Liver (tissue), 9 donors: ENCODE results near the gene VWF. TPM values are rescaled to one million over a fixed set of nuclear protein-coding genes. Genes with fewer than 3 reads are reported as not detected.

ENCODE experiments used
- DNase-seq: peaks from one replicate; pipeline ENCODE4 v3.0.0-alpha.2; 2017; ENCODE audit warnings: low spot score
- H3K27ac ChIP-seq, 2 donors: one replicate each; pipeline ENCODE4 v1.7.0; 2013; ENCODE audit warnings: inconsistent platforms in 2 of 2, low read length in 2 of 2, control low read depth in 1 of 2, low read depth in 1 of 2, mild to moderate bottlenecking in 1 of 2
- H3K27me3 ChIP-seq, 4 donors: one replicate each; pipeline versions ENCODE4 v1.6.1 to v1.7.0; 2013; ENCODE audit warnings: low read length in 3 of 4, inconsistent platforms in 1 of 4, mild to moderate bottlenecking in 1 of 4, moderate library complexity in 1 of 4; ENCODE audit not compliant: control insufficient read depth in 4 of 4, insufficient read depth in 4 of 4
- H3K36me3 ChIP-seq, 4 donors: one replicate each; pipeline versions ENCODE4 v1.6.1 to v1.7.0; 2013; ENCODE audit warnings: low read length in 3 of 4, mild to moderate bottlenecking in 3 of 4, low read depth in 1 of 4, moderate library complexity in 1 of 4; ENCODE audit not compliant: control insufficient read depth in 4 of 4, insufficient read depth in 3 of 4
- H3K4me1 ChIP-seq, 4 donors: one replicate each; pipeline versions ENCODE4 v1.6.1 to v1.7.0; 2013; ENCODE audit warnings: low read length in 3 of 4, mild to moderate bottlenecking in 3 of 4, moderate library complexity in 1 of 4; ENCODE audit not compliant: control insufficient read depth in 4 of 4, insufficient read depth in 4 of 4
- H3K4me3 ChIP-seq, 3 donors: one replicate each; pipeline versions ENCODE4 v1.6.1 to v1.7.0; 2013; ENCODE audit warnings: low read length in 3 of 3, control low read depth in 1 of 3, low read depth in 1 of 3, mild to moderate bottlenecking in 1 of 3
- H3K9ac ChIP-seq, 2 donors: one replicate each; pipeline ENCODE4 v1.7.0; 2013; ENCODE audit warnings: low read length in 2 of 2, mild to moderate bottlenecking in 2 of 2, moderate library complexity in 2 of 2, control low read depth in 1 of 2, low read depth in 1 of 2
- H3K9me3 ChIP-seq, 4 donors: one replicate each; pipeline versions ENCODE4 v1.6.1 to v1.7.0; 2013; ENCODE audit warnings: low read length in 3 of 4; ENCODE audit not compliant: control insufficient read depth in 4 of 4
- EGR1 ChIP-seq, 2 donors: IDR thresholded peaks; 2 replicates each; pipeline ENCODE4 v1.6.1; 2016 to 2018; ENCODE audit warnings: antibody characterized with exemption in 2 of 2, low read depth in 2 of 2
- FOXA1 ChIP-seq: IDR thresholded peaks from 2 replicates; pipeline ENCODE4 v1.6.1; 2016; ENCODE audit warnings: antibody characterized with exemption
- GABPA ChIP-seq, 2 donors: IDR thresholded peaks in 1 of 2; conservative IDR thresholded peaks in 1 of 2; 2 replicates each; pipeline ENCODE4 v1.6.1; 2016; ENCODE audit warnings: antibody characterized with exemption in 2 of 2, mild to moderate bottlenecking in 1 of 2, moderate library complexity in 1 of 2
- HNF4A ChIP-seq, 2 donors: conservative IDR thresholded peaks; 2 replicates each; pipeline ENCODE4 v1.6.1; 2016; ENCODE audit warnings: antibody characterized with exemption in 2 of 2, mild to moderate bottlenecking in 2 of 2
- HNF4G ChIP-seq: IDR thresholded peaks from 2 replicates; pipeline ENCODE4 v1.6.1; 2016; ENCODE audit warnings: antibody characterized with exemption
- JUND ChIP-seq, 2 donors: IDR thresholded peaks; 2 replicates each; pipeline ENCODE4 v1.6.1; 2016; ENCODE audit warnings: antibody characterized with exemption in 2 of 2
- NR2F2 ChIP-seq: IDR thresholded peaks from 2 replicates; pipeline ENCODE4 v1.6.1; 2016; ENCODE audit warnings: antibody characterized with exemption
- RAD21 ChIP-seq, 2 donors: IDR thresholded peaks; 2 replicates each; pipeline ENCODE4 v1.6.1; 2016; ENCODE audit warnings: antibody characterized with exemption in 2 of 2, mild to moderate bottlenecking in 2 of 2
- RXRA ChIP-seq, 2 donors: IDR thresholded peaks; 2 replicates each; pipeline ENCODE4 v1.6.1; 2017 to 2018; ENCODE audit warnings: antibody characterized with exemption in 2 of 2, mild to moderate bottlenecking in 1 of 2
- SP1 ChIP-seq: IDR thresholded peaks from 2 replicates; pipeline ENCODE4 v1.6.1; 2018; ENCODE audit warnings: antibody characterized with exemption, mild to moderate bottlenecking
- TAF1 ChIP-seq: conservative IDR thresholded peaks from 2 replicates; pipeline ENCODE4 v1.6.1; 2016; ENCODE audit warnings: antibody characterized with exemption, mild to moderate bottlenecking
- YY1 ChIP-seq: IDR thresholded peaks from 2 replicates; pipeline ENCODE4 v1.6.1; 2016; ENCODE audit warnings: antibody characterized with exemption, mild to moderate bottlenecking
- WGBS: extraction: QIAGEN DNeasy Blood & Tissue Kit; methylation state at CpG from one replicate; pipeline ENCODE4 v1.1.7; 2013; 5-methylcytosine and 5-hydroxymethylcytosine counted together
- polyA plus RNA-seq, 2 donors: library from polyadenylated mRNA; stranded (reverse) in 1 of 2; unstranded in 1 of 2; fragments of 200-250 nt in 1 of 2; fragments of >200 nt in 1 of 2; fragmentation: Nextera tagmentation in 1 of 2; extraction: Ambion mirVana in 1 of 2; gene quantifications; one replicate each; pipeline versions ENCODE4 v1.2.1 to v1.2.3, GENCODE V29; 2013 to 2015
- total RNA-seq, 2 donors: library from RNA; depleted of rRNA; stranded (reverse); fragments of >200 nt; gene quantifications; one replicate each; pipeline ENCODE4 v1.2.3, GENCODE V29; 2014
- TF ChIP-seq, protein P1 (sequence below): IDR thresholded peaks from 2 replicates; pipeline ENCODE4 v1.6.1; 2016; ENCODE audit warnings: antibody characterized with exemption
- TF ChIP-seq, protein P2 (sequence below): IDR thresholded peaks from 2 replicates; pipeline ENCODE4 v1.6.1; 2016; ENCODE audit warnings: antibody characterized with exemption
- TF ChIP-seq, protein P3 (sequence below): IDR thresholded peaks from 2 replicates; pipeline ENCODE4 v1.6.1; 2016; ENCODE audit warnings: antibody characterized with exemption, mild to moderate bottlenecking
- donor health status: healthy.
- donor health status: healthy.
- donor health status: healthy.
- donor health status: healthy.
- donor health status: healthy.

VWF gene
- total RNA-seq (10 to 100 TPM in 1 of 2 donors, 1 to 10 TPM in 1; 2.1 to 10.8 TPM), polyA plus RNA-seq (1 to 10 TPM; 3.3 to 4.6 TPM)

DNA sequence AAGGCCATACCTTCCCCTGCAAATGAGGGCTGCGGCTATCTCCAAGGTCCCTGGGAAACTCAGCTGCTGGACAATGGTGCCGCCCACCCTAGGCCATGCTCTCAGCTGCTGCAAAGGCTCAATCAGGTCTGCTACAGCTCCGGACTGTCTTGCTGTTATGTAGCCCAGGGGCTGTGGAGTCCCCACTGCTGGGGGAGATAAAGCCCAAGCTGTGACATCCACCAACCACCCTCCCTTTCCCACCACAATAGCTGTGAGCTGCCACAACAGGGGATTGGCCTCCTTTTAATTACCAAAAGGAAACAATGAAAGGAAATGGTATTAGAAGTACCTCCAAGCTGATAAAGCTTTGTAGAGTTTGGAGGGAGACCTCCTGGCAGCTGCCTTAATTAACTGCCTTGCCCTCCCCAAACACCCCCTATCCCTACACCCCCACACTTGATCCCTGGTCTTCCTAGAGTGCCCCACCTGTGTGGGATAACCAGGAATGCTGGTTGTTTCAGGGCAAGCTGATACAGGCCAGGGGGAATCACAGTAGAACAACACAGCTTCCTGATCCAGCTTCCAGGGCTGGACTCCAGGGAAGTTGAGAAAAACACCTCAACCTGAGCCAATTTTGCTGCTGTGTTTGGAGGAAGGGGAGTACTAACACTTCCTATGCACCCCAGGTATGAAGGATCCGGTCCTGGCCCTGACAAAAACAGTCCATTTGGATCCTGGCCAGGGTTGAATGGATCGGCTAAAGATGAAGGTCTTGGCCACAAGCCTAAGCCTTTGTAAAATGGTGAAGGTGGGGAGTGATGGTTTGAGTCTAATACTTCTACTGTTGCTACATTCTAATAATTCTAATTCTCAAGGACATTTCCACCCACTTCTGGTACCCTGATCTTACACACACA, at the start of gene VWF:
VWF (minus strand) TSS at position 260 of the 899 bp plus-strand sequence. CDS start 1,474 bp downstream, outside the sequence.
- H3K27ac ChIP-seq: no peak within 1 kb of the TSS
- TF ChIP-seq, protein P1, sequence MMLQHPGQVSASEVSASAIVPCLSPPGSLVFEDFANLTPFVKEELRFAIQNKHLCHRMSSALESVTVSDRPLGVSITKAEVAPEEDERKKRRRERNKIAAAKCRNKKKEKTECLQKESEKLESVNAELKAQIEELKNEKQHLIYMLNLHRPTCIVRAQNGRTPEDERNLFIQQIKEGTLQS: no peak
- no peak for TF ChIP-seq SP1
- no peak for TF ChIP-seq RAD21 (IDR thresholded peaks at IDR 0.05)
- TF ChIP-seq JUND (IDR thresholded peaks at IDR 0.05): no peak

DNA sequence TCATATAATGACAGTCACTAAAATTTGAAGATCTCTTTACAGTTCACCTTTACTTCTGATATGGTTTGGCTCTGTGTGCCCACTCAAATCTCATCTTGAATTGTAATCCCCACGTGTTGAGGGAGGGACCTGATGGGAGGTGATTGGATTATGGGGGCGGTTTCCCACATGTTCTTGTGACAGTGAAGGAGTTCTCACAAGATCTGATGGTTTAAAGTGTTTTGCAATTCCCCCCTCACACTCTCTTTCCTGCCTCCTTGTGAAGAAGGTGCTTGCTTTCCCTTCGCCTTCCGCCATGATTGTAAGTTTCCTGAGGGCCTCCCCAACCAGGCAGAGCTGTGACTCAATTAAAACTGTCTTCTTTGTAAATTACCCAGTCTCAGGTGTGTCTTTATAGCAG, 48.4 kb upstream of the VWF start:
- Histone ChIP-seq H3K36me3 (no peaks in the 10 kb centered on the region), H3K9ac (no peak overlapping the region), H3K27ac (no peak overlapping the region), H3K9me3 (no peaks in the 10 kb centered on the region), H3K4me3 (no peak overlapping the region), H3K4me1 (no peaks in the 10 kb centered on the region), H3K27me3 (no peaks in the 10 kb centered on the region)
- no peak for DNase-seq
- WGBS: 80% methylated on average over 4 of the region's 4 CpGs
- TF ChIP-seq, protein P2, sequence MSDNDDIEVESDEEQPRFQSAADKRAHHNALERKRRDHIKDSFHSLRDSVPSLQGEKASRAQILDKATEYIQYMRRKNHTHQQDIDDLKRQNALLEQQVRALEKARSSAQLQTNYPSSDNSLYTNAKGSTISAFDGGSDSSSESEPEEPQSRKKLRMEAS: no peak
- TF ChIP-seq NR2F2 (no peak), FOXA1 (no peak), TAF1 (no peak), RXRA (IDR thresholded peaks at IDR 0.05) (no peak), HNF4G (no peak), YY1 (no peak), HNF4A (conservative IDR thresholded peaks at IDR 0.05) (no peak), EGR1 (IDR thresholded peaks at IDR 0.05; ENCODE audit: low read depth in 2 of 2) (no peak), GABPA (IDR thresholded peaks at IDR 0.05 in 1 of 2, conservative IDR thresholded peaks at IDR 0.05 in 1 of 2) (no peak)
- TF ChIP-seq, protein P1: no peak
- TF ChIP-seq, protein P3, sequence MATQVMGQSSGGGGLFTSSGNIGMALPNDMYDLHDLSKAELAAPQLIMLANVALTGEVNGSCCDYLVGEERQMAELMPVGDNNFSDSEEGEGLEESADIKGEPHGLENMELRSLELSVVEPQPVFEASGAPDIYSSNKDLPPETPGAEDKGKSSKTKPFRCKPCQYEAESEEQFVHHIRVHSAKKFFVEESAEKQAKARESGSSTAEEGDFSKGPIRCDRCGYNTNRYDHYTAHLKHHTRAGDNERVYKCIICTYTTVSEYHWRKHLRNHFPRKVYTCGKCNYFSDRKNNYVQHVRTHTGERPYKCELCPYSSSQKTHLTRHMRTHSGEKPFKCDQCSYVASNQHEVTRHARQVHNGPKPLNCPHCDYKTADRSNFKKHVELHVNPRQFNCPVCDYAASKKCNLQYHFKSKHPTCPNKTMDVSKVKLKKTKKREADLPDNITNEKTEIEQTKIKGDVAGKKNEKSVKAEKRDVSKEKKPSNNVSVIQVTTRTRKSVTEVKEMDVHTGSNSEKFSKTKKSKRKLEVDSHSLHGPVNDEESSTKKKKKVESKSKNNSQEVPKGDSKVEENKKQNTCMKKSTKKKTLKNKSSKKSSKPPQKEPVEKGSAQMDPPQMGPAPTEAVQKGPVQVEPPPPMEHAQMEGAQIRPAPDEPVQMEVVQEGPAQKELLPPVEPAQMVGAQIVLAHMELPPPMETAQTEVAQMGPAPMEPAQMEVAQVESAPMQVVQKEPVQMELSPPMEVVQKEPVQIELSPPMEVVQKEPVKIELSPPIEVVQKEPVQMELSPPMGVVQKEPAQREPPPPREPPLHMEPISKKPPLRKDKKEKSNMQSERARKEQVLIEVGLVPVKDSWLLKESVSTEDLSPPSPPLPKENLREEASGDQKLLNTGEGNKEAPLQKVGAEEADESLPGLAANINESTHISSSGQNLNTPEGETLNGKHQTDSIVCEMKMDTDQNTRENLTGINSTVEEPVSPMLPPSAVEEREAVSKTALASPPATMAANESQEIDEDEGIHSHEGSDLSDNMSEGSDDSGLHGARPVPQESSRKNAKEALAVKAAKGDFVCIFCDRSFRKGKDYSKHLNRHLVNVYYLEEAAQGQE: no peak

More for the DNA sequence above, at the start of gene VWF:
- H3K27me3 ChIP-seq: no peaks in the 10 kb centered on the region
- H3K4me1 ChIP-seq: no peaks in the 10 kb centered on the region
- H3K4me3 ChIP-seq: no peak within 1 kb of the TSS
- no peak within 1 kb of the TSS for H3K9ac ChIP-seq
- H3K9me3 ChIP-seq: no peaks in the 10 kb centered on the region
- no peaks in the 10 kb centered on the region for H3K36me3 ChIP-seq
- 75% methylated on average over 5 of the region's 5 CpGs for WGBS
- DNase-seq: no peak
